Bone marrow (tissue), 2 donors: ENCODE results near the gene SRXN1.

Experiments used
- DNase-seq, 2 donors: peaks; one replicate each; lab custom pipeline; 2025; lab: John Stamatoyannopoulos, UW

The SRXN1 gene

GRCh38 chr20:607476-607875 lies 45.5 kb downstream of the SRXN1 start:
- DNase-seq, result no peak

GRCh38 chr20:605237-605636 lies 47.8 kb downstream of the SRXN1 start:
- no peak for DNase-seq

GRCh38 chr20:603116-603640 lies 49.8 kb downstream of the SRXN1 start:
- DNase-seq, result no peak

GRCh38 chr20:602111-602970 lies 50.7 kb downstream of the SRXN1 start:
- no peak for DNase-seq

- DNase-seq, result no peak
Observed at GRCh38 chr20:600736-601135, 52.3 kb downstream of the SRXN1 start.

- no peak for DNase-seq
Observed at GRCh38 chr20:600141-600540, 52.9 kb downstream of the SRXN1 start.

GRCh38 chr20:598133-598850 lies 54.7 kb downstream of the SRXN1 start:
- no peak for DNase-seq

- DNase-seq, result no peak
Observed at GRCh38 chr20:597560-597959, 55.4 kb downstream of the SRXN1 start.
